HEK293 (cell line): ENCODE data around the gene LDLRAD4.

Experiments used
- CTCF ChIP-seq: fragments of 450-650 bp; formaldehyde crosslinking; IDR thresholded peaks from 2 replicates; pipeline ENCODE4 v1.5.1; 2016; ENCODE audit warnings: missing biosample characterization, missing genetic modification characterization
- HIC1 ChIP-seq: fragments of 450-650 bp; formaldehyde crosslinking; IDR thresholded peaks from 2 replicates; pipeline ENCODE4 v1.5.1; 2016; ENCODE audit warnings: missing biosample characterization, missing genetic modification characterization
- HOXC10 ChIP-seq: sonication (generic); formaldehyde crosslinking; IDR thresholded peaks from 2 replicates; pipeline ENCODE4 v1.8.1; 2023; ENCODE audit warnings: mild to moderate bottlenecking, missing genetic modification reagents
- KLF1 ChIP-seq: fragments of 450-650 bp; formaldehyde crosslinking; IDR thresholded peaks from 2 replicates; pipeline ENCODE4 v1.5.1; 2016; ENCODE audit warnings: missing biosample characterization, missing genetic modification characterization
- KLF16 ChIP-seq: fragments of 450-650 bp; formaldehyde crosslinking; IDR thresholded peaks from 2 replicates; pipeline ENCODE4 v1.5.1; 2017; ENCODE audit warnings: missing biosample characterization, missing genetic modification characterization
- TRIM28 ChIP-seq: IDR thresholded peaks from 2 replicates; pipeline ENCODE4 v1.6.1; 2011; ENCODE audit warnings: low read length, control low read depth, borderline replicate concordance
- ZNF214 ChIP-seq: fragments of 450-650 bp; formaldehyde crosslinking; IDR thresholded peaks from 2 replicates; pipeline ENCODE4 v1.5.1; 2017; ENCODE audit warnings: missing biosample characterization, mild to moderate bottlenecking, missing genetic modification characterization, borderline replicate concordance
- ZNF398 ChIP-seq: fragments of 450-650 bp; formaldehyde crosslinking; IDR thresholded peaks from 2 replicates; pipeline ENCODE4 v1.5.1; 2017; ENCODE audit warnings: missing biosample characterization, missing genetic modification characterization
- ZNF521 ChIP-seq: fragments of 450-650 bp; formaldehyde crosslinking; IDR thresholded peaks from 2 replicates; pipeline ENCODE4 v1.5.1; 2017; ENCODE audit warnings: missing biosample characterization, mild to moderate bottlenecking, missing genetic modification characterization

DNA sequence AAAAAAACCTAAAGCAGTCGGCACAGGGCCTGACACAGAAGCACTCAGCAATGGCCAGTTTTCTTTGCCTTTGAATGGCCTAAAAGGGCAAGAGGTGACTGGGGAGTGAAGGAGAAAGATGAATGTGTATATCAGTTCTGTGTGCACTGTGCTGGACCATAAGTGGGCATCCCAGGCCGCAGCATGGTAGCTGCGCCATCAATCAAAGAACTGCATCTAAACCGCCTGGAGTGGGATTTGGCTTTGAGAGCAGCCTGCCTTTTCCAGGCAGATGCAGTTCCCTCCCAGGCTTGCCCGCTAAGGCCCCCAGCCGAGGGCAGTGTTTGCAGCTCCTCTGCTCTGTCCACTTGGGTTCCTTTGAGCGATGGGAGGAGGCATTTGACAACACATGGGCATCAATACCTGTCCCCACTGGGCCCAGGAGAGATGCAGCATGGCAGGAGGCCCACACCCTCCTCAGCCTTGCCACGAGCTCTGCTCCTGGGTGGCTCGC is 363.7 kb downstream of the LDLRAD4 start:
- no peak for TF ChIP-seq CTCF (tag by site-specific recombination)
- no peak for TF ChIP-seq KLF1 (tag by site-specific recombination)
- no peak for TF ChIP-seq TRIM28
- TF ChIP-seq ZNF521 (tag by site-specific recombination), result no peak
- no peak for TF ChIP-seq ZNF214 (tag by site-specific recombination)
- no peak for TF ChIP-seq HOXC10
- TF ChIP-seq HIC1, result no peak
- TF ChIP-seq KLF16 (tag by site-specific recombination), result no peak
- no peak for TF ChIP-seq ZNF398 (tag by site-specific recombination)
